Ovary (tissue), 9 donors: Measurements from ENCODE around the gene KBTBD7. TPM values are rescaled to one million over a fixed set of nuclear protein-coding genes. Genes with fewer than 3 reads are reported as not detected.

ENCODE experiments used
- DNase-seq, 5 donors: peaks; one replicate each; pipeline ENCODE4 v3.0.0-alpha.2; 2019 to 2020
- H3K27ac ChIP-seq, 2 donors: fragments of 200-600 bp; one replicate each; pipeline versions ENCODE4 v1.5.1 to v1.8.0; 2019 to 2022
- H3K27me3 ChIP-seq: fragments of 200-600 bp; one replicate; pipeline ENCODE4 v1.8.0; 2022
- H3K36me3 ChIP-seq: fragments of 200-600 bp; sonication (generic); one replicate; pipeline ENCODE4 v1.5.1; 2019
- H3K4me1 ChIP-seq: one replicate; pipeline ENCODE4 v1.8.1; 2013; ENCODE audit warnings: mild to moderate bottlenecking, moderate library complexity; ENCODE audit not compliant: insufficient read depth
- H3K4me3 ChIP-seq: fragments of 200-600 bp; sonication (generic); one replicate; pipeline ENCODE4 v1.5.1; 2017
- H3K9me3 ChIP-seq, 2 donors: fragments of 200-600 bp in 1 of 2; sonication (generic) in 1 of 2; one replicate each; pipeline versions ENCODE4 v1.5.1 to v1.8.1; 2013 to 2019; ENCODE audit warnings: mild to moderate bottlenecking in 1 of 2, moderate library complexity in 1 of 2
- EP300 ChIP-seq: sonication (generic); formaldehyde crosslinking; IDR thresholded peaks from one replicate; pipeline ENCODE4 v1.6.1; 2017; ENCODE audit warnings: antibody characterized with exemption
- POLR2A ChIP-seq: fragments of 450-650 bp; IDR thresholded peaks from one replicate; pipeline ENCODE4 v1.6.1; 2017; ENCODE audit warnings: antibody characterized with exemption, mild to moderate bottlenecking, moderate library complexity
- WGBS, 3 donors: extraction: QIAGEN DNeasy Blood & Tissue Kit in 1 of 3; methylation state at CpG; one replicate each; pipeline versions ENCODE4 v1.1.5 to v1.1.7; 2013 to 2017; 5-methylcytosine and 5-hydroxymethylcytosine counted together
- intact Hi-C, 4 donors: fragments of 100-400 bp; cut with DNase I; formaldehyde crosslinking; loops; one replicate each; pipeline versions ENCODE4 v1.11.0 to v1.15.1; 2022 to 2023
- polyA plus RNA-seq, 2 donors: library from polyadenylated mRNA; stranded (reverse); fragments of 200-250 nt in 1 of 2; fragments of 350-450 nt in 1 of 2; fragmentation: Illumina TruSeq in 1 of 2; extraction: RNeasy Lipid Tissue Mini Kit (QIAGEN cat#74804) in 1 of 2; gene quantifications; one replicate each; pipeline ENCODE4 v1.2.3, GENCODE V29; 2013 to 2014
- total RNA-seq, 7 donors: library from RNA; depleted of rRNA in 2 of 7; stranded (reverse); fragments of >200 nt in 2 of 7; fragmentation: NEBNext Ultra II Directional in 3 of 7; extraction: Animal tissue kit (Norgen Biotek cat#: 25700) in 3 of 7; gene quantifications; one replicate each; pipeline versions ENCODE4 v1.1.0 to v1.2.4, GENCODE V29; 2016 to 2023
- TF ChIP-seq, protein P1 (sequence below), 3 donors: fragments of 450-650 bp in 2 of 3; fragments of 200-600 bp in 1 of 3; IDR thresholded peaks; one replicate each; pipeline versions ENCODE4 v1.5.1 to v1.8.0; 2016 to 2022; ENCODE audit warnings: antibody characterized with exemption in 3 of 3, mild to moderate bottlenecking in 1 of 3
- donor health status: DM: no; HTN: no; CAD: no; lungs with moderate emphysema.
- donor health status: DM: no; HTN: no; CAD: no.
- donor health status: Bipolar disorder and iron deficiency.
- donor health status: DM: yes; HTN: yes; CAD: no.
- donor health status: DM: no; HTN: no; CAD: no.
- donor health status: DM: yes; HTN: yes; CAD: no.

Gene KBTBD7
- total and polyA plus RNA-seq, 9 donors: 3.9 to 11.8 (median 6.6) TPM

DNA sequence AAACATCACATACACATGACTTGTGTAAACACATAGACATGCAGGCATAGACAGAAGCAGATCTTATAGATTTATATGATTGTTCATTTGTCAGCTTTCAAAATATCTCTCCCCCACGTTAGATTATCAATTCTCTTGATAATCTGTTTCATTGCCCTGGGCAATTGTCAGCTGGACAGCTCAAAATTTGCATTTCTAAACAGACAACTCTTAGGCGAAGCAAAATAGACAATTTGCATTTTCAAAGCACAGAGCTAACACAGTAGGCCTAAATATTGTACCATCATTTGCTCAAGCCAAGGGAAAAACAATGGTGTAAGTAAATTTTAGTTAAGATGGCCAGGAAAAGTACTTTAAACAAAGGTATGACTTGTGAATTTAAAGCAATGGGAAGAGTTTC, 37.7 kb downstream of the KBTBD7 start:
- H3K27me3 ChIP-seq: no peaks in the 10 kb centered on the region
- TF ChIP-seq POLR2A (no peak), EP300 (no peak)
- TF ChIP-seq, protein P1, sequence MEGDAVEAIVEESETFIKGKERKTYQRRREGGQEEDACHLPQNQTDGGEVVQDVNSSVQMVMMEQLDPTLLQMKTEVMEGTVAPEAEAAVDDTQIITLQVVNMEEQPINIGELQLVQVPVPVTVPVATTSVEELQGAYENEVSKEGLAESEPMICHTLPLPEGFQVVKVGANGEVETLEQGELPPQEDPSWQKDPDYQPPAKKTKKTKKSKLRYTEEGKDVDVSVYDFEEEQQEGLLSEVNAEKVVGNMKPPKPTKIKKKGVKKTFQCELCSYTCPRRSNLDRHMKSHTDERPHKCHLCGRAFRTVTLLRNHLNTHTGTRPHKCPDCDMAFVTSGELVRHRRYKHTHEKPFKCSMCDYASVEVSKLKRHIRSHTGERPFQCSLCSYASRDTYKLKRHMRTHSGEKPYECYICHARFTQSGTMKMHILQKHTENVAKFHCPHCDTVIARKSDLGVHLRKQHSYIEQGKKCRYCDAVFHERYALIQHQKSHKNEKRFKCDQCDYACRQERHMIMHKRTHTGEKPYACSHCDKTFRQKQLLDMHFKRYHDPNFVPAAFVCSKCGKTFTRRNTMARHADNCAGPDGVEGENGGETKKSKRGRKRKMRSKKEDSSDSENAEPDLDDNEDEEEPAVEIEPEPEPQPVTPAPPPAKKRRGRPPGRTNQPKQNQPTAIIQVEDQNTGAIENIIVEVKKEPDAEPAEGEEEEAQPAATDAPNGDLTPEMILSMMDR (IDR thresholded peaks at IDR 0.05): no peak
- H3K27ac ChIP-seq: no peak overlapping the region
- 70 to 74% (median 73%) methylated on average over 2 of the region's 2 CpGs for WGBS, 3 donors
- H3K4me3 ChIP-seq: no peak overlapping the region
- intact Hi-C loops: no loop called here
- H3K4me1 ChIP-seq: no peaks in the 10 kb centered on the region
- H3K9me3 ChIP-seq: no peaks in the 10 kb centered on the region
- DNase-seq: no peak
- H3K36me3 ChIP-seq: no peaks in the 10 kb centered on the region

DNA sequence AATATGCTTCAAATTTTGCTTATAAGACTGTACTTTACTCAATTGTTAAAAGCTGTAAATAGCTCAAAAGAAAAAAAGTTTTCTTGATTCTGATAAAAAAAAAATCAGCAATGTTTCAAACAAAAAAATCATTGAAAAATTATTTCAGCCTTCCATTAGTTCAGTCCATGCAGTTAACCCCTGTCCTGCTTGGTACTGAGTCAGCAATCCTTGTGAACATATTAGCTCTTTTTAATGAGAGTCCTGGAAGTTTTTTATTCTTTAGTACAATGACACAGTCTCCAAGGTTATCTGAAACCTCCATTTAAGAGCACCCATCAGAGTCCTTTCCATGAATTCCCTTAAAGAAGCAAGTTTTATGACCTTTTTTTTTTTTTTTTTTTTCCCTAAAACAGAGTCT, 40.3 kb downstream of the KBTBD7 start:
- Histone ChIP-seq H3K4me3 (no peak overlapping the region), H3K36me3 (no peaks in the 10 kb centered on the region), H3K9me3 (no peaks in the 10 kb centered on the region), H3K27ac (no peak overlapping the region), H3K4me1 (no peaks in the 10 kb centered on the region), H3K27me3 (no peaks in the 10 kb centered on the region)
- intact Hi-C loops: no loop called here
- no peak for DNase-seq
- no peak for TF ChIP-seq POLR2A

DNA sequence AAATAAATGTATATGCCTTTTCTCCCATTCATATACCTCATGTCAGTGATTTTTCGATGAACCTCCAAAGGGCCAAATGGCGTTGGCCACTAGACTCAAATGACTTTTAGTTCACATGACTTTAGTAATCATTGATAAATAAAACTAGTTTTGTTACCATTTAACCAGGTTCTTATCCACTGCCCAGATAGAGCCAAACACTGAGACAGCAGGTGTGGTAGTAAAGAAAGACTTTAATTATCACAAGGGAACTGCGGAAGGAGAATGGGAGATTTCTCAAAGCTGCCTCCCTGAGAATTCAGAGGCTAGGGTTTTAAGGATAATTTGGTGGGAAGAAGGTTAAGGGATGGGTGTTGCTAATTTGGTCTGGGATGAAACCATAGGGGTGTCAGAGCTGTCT, 42.4 kb downstream of the KBTBD7 start:
- Histone ChIP-seq H3K27me3 (no peaks in the 10 kb centered on the region), H3K4me1 (no peaks in the 10 kb centered on the region), H3K27ac (no peak overlapping the region), H3K9me3 (peaks cover 0 to 4% of the 10 kb centered on the region in 2 donors), H3K4me3 (no peak overlapping the region), H3K36me3 (no peaks in the 10 kb centered on the region)
- intact Hi-C loops: no loop called here
- DNase-seq: no peak
- TF ChIP-seq EP300 (no peak), POLR2A (no peak)
- TF ChIP-seq, protein P1 (IDR thresholded peaks at IDR 0.05): no peak
- WGBS, 3 donors: 94 to 99% (median 96%) methylated on average over 3 of the region's 3 CpGs

DNA sequence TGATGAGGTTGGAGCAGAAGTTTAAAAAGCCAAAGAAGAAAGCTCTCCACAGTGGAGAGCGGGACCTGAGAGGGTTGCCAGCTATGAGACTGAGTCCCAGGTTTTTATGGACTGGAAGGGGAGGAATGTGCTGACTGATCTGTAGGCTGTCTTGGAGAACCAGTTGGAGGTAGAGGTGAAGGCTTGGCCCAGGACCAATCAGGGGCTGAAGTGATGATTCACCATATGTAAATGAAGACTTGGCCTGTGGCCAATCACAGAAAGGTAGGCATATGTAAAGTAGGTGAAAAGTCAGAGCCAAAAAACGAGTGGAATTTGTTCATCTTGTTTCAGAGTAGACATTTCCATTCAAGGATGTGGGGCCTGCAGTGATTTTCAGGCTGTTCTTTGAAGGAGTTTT, 44.3 kb downstream of the KBTBD7 start:
- 81 to 91% (median 84%) methylated on average over 2 of the region's 2 CpGs for WGBS, 3 donors
- Histone ChIP-seq H3K36me3 (no peaks in the 10 kb centered on the region), H3K27ac (no peak overlapping the region), H3K4me3 (no peak overlapping the region), H3K9me3 (peaks cover 0 to 4% of the 10 kb centered on the region in 2 donors), H3K27me3 (no peaks in the 10 kb centered on the region), H3K4me1 (no peaks in the 10 kb centered on the region)
- no peak for DNase-seq
- no peak for TF ChIP-seq EP300
- no peak for TF ChIP-seq POLR2A
- TF ChIP-seq, protein P1 (IDR thresholded peaks at IDR 0.05): no peak
- intact Hi-C loops: no loop called here

DNA sequence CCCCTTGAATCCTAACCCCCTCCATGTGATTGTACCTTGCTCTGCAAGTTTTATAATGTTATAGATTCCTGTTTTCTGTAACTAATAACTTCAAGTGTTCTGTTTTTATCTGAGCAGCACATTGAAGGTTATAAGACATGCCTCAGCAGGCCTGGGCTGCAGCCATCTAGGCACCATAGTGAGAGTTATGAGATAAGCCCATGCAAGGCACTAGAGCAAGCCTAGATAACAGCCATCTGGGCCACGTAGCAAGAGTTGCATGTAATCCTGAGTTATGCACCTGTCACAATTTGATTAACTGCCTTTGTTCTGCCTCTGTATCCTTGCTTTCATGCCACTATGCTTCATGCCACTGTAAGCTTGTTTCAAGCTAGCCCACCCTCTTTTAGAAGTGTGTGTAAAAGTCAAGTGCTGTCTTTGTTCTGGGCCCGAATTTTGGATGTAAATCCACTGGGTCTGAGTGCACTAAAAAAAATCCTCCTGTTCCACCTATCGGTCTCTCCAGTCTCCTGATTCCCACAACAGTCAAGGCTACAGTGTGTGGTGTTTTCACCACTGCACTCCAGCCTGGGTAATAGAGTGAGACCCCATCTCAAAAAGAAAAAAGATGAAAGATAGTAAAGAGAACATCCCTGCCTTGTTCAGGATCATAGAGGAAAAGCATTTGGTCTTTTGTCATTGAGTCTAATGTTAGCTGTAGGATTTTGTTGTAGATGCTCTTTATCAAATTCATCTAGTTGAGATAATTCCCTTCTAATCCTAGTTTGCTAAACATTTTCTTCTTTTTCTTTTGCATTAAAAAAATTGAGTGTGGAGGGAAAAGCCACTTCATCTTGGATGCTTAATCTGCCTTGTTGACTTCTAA, 45.7 kb downstream of the KBTBD7 start:
- Histone ChIP-seq H3K9me3 (peaks cover 0 to 4% of the 10 kb centered on the region in 2 donors), H3K4me1 (no peaks in the 10 kb centered on the region), H3K27ac (no peak overlapping the region), H3K36me3 (no peaks in the 10 kb centered on the region), H3K27me3 (no peaks in the 10 kb centered on the region), H3K4me3 (no peak overlapping the region)
- intact Hi-C loops: no loop called here
- TF ChIP-seq POLR2A: no peak
- 84 to 87% (median 85%) methylated on average over 3 of the region's 3 CpGs for WGBS, 3 donors
- no peak for DNase-seq
